Gastrocnemius medialis (tissue), 4 donors: ENCODE results near the gene FAM181A. TPM values are rescaled to one million over a fixed set of nuclear protein-coding genes. Genes with fewer than 3 reads are reported as not detected.
A peak's percentile ranks its signal among the peaks of the same experiment; 100 is the strongest.

Experiments
- ATAC-seq, 2 donors: fragments of 150-250 bp; one replicate each; pipeline ENCODE4 v1.9.1; 2016
- DNase-seq, 2 donors: peaks; one replicate each; pipeline ENCODE4 v3.0.0-alpha.2; 2019
- H3K27ac ChIP-seq, 4 donors: fragments of 200-600 bp; sonication (generic); 1 replicate in 1 of 4; 2 replicates in 3 of 4; pipeline ENCODE4 v1.5.1; 2016 to 2018; ENCODE audit warnings: mild to moderate bottlenecking in 2 of 4, moderate library complexity in 1 of 4
- H3K27me3 ChIP-seq, 3 donors: fragments of 200-600 bp; sonication (generic) in 2 of 3; 1 replicate in 1 of 3; 2 replicates in 2 of 3; pipeline versions ENCODE4 v1.5.1 to v1.6.0; 2016 to 2019; ENCODE audit warnings: mild to moderate bottlenecking in 1 of 3, moderate library complexity in 1 of 3
- H3K36me3 ChIP-seq, 2 donors: fragments of 200-600 bp; sonication (generic) in 1 of 2; one replicate each; pipeline ENCODE4 v1.5.1; 2017 to 2018
- H3K4me1 ChIP-seq, 2 donors: fragments of 200-600 bp; sonication (generic) in 1 of 2; one replicate each; pipeline ENCODE4 v1.5.1; 2016 to 2017; ENCODE audit warnings: mild to moderate bottlenecking in 2 of 2
- H3K4me3 ChIP-seq, 4 donors: fragments of 200-600 bp; sonication (generic) in 3 of 4; 1 replicate in 1 of 4; 2 replicates in 3 of 4; pipeline ENCODE4 v1.5.1; 2016 to 2019; ENCODE audit warnings: mild to moderate bottlenecking in 2 of 4
- H3K9me3 ChIP-seq, 3 donors: fragments of 200-600 bp; sonication (generic) in 2 of 3; 1 replicate in 1 of 3; 2 replicates in 2 of 3; pipeline ENCODE4 v1.5.1; 2016 to 2019
- POLR2A ChIP-seq, 2 donors: fragments of 450-650 bp; IDR thresholded peaks; one replicate each; pipeline ENCODE4 v1.6.1; 2017; ENCODE audit warnings: antibody characterized with exemption in 2 of 2, mild to moderate bottlenecking in 2 of 2, moderate library complexity in 2 of 2
- in situ Hi-C, 4 donors: fragments of 200-750 bp; cut with MboI; loops; one replicate each; pipeline versions ENCODE4 v1.15.0 to v1.8.0; 2017; ENCODE audit warnings: low sequenced_read_pairs in 4 of 4
- intact Hi-C: fragments of 100-400 bp; cut with DNase I; formaldehyde crosslinking; loops from one replicate; pipeline ENCODE4 v1.15.1; 2023; ENCODE audit warnings: low total_unique reads
- total RNA-seq, 4 donors: library from RNA; depleted of rRNA; stranded (reverse); fragments of >200 nt; gene quantifications; one replicate each; pipeline versions ENCODE4 v1.1.0 to v1.2.3, GENCODE V29; 2016
- TF ChIP-seq, protein P1 (sequence below), 5 experiments: fragments of 450-650 bp in 3 of 5; fragments of 200-600 bp in 2 of 5; sonication (generic) in 2 of 5; IDR thresholded peaks in 4 of 5; conservative IDR thresholded peaks in 1 of 5; 1 replicate in 4 of 5; 2 replicates in 1 of 5; pipeline ENCODE4 v1.5.1; 2016 to 2019; ENCODE audit warnings: antibody characterized with exemption in 5 of 5, mild to moderate bottlenecking in 3 of 5, moderate library complexity in 3 of 5

FAM181A gene
- total RNA-seq, 4 donors from 2014 or later = not detected

DNA sequence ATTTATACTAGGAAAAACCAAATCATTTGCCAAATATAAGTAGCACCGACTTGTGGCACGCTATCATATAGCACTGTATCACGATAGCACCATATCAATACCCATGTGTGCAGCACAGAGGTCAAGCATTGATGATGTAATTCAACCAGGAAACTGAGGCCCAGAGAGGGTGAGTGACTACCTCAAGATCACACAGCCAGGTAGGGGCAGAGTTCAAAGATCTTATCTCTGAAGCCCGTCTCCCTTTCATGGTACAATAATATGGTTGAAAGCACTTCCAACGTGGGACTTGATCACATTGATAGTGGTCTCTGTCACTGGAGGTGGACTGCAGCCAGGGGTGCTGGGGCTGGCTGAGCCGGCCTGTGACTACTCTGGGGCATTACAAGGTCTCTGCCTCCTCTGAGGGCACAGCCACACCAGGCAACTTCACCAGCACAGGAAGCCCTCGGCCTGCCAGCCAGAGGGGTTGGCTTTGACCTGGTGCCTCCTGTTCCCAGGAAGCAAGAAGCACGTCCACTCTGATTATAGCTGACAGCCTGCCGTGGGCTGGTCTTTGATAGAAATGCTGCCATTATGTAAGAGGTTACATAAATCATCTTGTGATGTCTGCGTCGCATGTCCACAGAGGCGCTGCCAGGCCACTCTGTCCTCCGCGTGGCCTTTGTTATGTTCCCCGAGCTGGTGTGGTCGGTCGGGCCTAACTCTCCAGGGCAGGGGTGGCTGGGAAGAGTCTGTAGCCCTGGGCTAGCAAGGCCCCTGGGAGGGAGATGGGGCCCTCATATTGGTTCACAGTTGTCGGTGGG lies 5.9 kb upstream of the FAM181A start:
- peak in 1 of 2 donors; percentile 2 for ATAC-seq
- DNase-seq = no peak
- intact Hi-C loops = no loop called here

DNA sequence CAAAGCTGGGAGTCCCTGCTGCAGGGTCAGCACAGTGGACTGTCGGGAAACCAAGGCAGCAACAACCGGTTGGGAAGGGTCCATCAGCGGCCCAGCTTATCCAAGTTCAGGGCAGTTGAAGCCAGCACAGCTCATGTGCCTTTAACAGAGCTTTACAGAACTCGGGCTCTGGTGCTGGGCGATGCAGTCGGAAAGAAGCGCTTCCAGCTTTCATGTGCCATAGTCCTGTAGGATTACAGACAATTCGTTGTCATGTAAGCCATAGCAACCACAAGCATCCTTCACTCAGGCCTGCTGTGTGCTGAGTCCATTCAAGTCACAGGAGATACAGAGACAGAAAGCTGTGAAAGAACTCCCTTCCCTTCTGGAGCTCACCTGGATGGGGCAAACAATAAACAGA lies 3.5 kb upstream of the FAM181A start:
- no peaks in the 10 kb centered on the region for H3K27me3 ChIP-seq
- ATAC-seq (no peak), DNase-seq (no peak)
- intact Hi-C loops (no loop called here), in situ Hi-C loops (no loop called here)
- no peak overlapping the region for H3K27ac ChIP-seq
- H3K4me3 ChIP-seq = no peak overlapping the region
- peaks cover 0 to 4% of the 10 kb centered on the region in 2 donors for H3K4me1 ChIP-seq
- peaks cover 0 to 23% of the 10 kb centered on the region in 2 donors for H3K36me3 ChIP-seq
- TF ChIP-seq, protein P1, sequence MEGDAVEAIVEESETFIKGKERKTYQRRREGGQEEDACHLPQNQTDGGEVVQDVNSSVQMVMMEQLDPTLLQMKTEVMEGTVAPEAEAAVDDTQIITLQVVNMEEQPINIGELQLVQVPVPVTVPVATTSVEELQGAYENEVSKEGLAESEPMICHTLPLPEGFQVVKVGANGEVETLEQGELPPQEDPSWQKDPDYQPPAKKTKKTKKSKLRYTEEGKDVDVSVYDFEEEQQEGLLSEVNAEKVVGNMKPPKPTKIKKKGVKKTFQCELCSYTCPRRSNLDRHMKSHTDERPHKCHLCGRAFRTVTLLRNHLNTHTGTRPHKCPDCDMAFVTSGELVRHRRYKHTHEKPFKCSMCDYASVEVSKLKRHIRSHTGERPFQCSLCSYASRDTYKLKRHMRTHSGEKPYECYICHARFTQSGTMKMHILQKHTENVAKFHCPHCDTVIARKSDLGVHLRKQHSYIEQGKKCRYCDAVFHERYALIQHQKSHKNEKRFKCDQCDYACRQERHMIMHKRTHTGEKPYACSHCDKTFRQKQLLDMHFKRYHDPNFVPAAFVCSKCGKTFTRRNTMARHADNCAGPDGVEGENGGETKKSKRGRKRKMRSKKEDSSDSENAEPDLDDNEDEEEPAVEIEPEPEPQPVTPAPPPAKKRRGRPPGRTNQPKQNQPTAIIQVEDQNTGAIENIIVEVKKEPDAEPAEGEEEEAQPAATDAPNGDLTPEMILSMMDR (IDR thresholded peaks at IDR 0.05 in 4 of 5, conservative IDR thresholded peaks at IDR 0.05 in 1 of 5) = no peak
- TF ChIP-seq POLR2A (IDR thresholded peaks at IDR 0.05) = no peak
- H3K9me3 ChIP-seq = no peaks in the 10 kb centered on the region

More for the DNA sequence above, 5.9 kb upstream of the FAM181A start:
- in situ Hi-C loops = no loop called here
- Histone ChIP-seq H3K4me1 (no peaks in the 10 kb centered on the region), H3K4me3 (no peak overlapping the region), H3K27ac (no peak overlapping the region), H3K36me3 (peaks cover 0 to 30% of the 10 kb centered on the region in 2 donors), H3K27me3 (no peaks in the 10 kb centered on the region), H3K9me3 (no peaks in the 10 kb centered on the region)
- TF ChIP-seq POLR2A (IDR thresholded peaks at IDR 0.05) = no peak
- TF ChIP-seq, protein P1 (IDR thresholded peaks at IDR 0.05 in 4 of 5, conservative IDR thresholded peaks at IDR 0.05 in 1 of 5) = no peak

DNA sequence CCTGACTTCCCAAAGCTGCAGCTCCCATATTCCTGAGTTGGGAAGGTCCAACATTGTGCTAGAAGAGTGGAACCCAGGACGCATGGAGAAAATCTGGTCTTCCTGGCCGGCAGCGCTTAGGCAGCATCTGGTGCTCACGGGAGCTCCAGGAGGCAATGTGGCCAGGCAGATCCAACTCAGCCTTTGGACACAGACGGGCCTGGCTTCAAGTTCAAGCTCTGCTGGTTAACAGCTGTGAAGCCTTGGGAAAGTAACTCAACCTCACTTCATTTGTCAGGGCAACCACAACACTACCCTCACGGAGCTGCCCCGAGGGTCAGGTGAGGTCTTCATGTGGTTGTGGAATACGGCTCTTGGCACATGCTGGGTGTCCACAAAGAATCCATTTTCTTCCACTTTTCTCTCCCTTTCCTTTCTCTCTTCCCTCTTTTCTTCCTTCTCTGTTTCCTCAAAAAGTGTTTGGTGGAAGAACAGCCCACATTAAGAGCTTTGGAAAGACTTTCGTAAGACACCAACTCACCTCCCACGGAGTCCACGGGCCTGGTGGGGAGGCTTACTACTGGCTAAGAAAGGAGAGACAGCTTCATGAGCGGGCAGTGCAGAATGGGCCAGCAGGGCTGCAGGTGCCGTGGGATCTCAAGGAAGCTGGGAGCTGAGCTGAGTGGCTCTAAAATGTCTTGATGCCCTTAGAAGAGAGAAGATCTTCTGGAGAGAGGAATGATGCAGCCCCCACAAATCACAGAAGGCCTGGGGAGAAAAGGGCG lies 2.4 kb upstream of the FAM181A start:
- no peaks in the 10 kb centered on the region for H3K9me3 ChIP-seq
- peak overlapping the region in 1 of 4 donors; percentile 13 for H3K27ac ChIP-seq
- TF ChIP-seq, protein P1 (IDR thresholded peaks at IDR 0.05 in 4 of 5, conservative IDR thresholded peaks at IDR 0.05 in 1 of 5) = no peak
- TF ChIP-seq POLR2A (IDR thresholded peaks at IDR 0.05) = no peak
- H3K4me3 ChIP-seq = no peak overlapping the region
- DNase-seq = no peak
- intact Hi-C loops = no loop called here
- peaks cover 0 to 4% of the 10 kb centered on the region in 2 donors for H3K4me1 ChIP-seq
- H3K36me3 ChIP-seq = peaks cover 0 to 19% of the 10 kb centered on the region in 2 donors
- ATAC-seq = no peak
- in situ Hi-C loops = no loop called here
- no peaks in the 10 kb centered on the region for H3K27me3 ChIP-seq

DNA sequence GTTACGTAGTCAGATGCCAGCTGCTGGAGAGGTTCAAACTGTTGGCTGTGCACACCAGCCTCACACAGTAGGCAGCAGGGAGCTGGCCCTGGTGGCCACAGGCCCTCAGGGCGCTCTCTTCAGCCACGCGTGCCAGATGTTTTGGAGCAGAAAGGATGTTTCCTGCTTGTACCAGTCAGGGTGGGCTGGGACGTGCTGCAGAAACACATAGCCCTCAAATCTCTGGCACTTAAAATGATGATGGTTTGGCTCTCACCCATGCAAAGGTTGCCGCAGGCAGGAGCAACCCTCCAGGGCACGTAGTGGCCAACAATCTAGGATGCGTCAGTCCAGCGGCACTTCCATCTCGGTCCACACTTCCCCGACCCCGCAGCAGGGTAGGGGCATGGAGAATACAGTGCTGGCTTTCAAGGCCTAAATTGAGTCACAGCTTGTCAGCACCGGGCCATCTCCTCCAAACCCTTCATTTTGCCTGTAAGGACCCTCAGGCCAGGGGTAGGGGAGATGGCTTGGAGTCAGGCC lies 1.7 kb upstream of the FAM181A start:
- Histone ChIP-seq H3K4me3 (no peak overlapping the region), H3K4me1 (peaks cover 0 to 4% of the 10 kb centered on the region in 2 donors), H3K27me3 (no peaks in the 10 kb centered on the region), H3K9me3 (no peaks in the 10 kb centered on the region), H3K27ac (peak overlapping the region in 1 of 4 donors; percentile 13), H3K36me3 (peaks cover 0 to 15% of the 10 kb centered on the region in 2 donors)
- ATAC-seq = no peak
- no peak for DNase-seq
- TF ChIP-seq, protein P1 (IDR thresholded peaks at IDR 0.05 in 4 of 5, conservative IDR thresholded peaks at IDR 0.05 in 1 of 5) = no peak
- no peak for TF ChIP-seq POLR2A (IDR thresholded peaks at IDR 0.05)
- intact Hi-C loops (no loop called here), in situ Hi-C loops (no loop called here)
